Measurements from ENCODE around the gene IFITM1.
"Not testable (repeated sequence)": the region's sequence is repeated elsewhere in the genome, so short reads cannot be mapped to it uniquely, and the experiment has no call there.

The IFITM1 gene

DNA sequence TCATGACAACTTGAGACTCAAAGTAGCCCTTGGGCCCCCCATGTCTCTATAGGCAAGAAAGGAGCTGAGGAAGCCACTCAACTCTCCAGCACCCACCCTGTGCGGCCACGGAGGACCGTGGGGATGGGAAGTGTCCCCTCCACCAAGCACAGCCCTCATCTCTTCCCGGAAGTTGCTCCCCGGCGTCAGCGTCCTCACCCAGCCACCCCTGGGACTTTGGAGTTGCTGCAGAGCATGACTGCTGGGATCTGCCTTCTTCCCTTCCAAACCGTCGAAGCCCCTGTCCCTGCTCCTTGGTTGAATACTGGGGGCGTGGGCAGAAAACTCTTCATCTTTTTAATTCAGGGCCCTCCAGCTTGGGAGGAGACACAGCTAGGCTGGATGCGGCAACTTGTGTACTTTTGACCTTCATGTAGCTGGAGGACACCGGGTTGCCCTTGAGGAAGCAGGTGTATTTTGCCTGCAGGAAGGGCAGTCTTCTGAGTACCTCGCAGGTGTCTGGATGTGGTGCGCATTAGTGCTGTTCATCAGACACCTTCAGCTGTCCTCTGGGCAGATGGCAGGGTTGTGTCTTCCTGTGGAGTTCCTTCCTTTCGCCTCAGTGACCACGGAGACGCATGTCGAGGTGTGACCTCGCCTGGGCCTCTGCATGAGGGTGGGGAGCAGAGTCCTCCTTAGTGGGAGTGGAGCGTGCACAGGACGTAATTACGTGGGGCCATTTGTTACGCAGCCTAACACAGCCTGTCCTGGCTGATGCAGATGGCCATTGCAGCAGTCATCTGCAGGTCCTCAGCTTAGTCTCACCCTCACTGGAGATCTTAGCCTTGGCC is 19.0 kb downstream of the IFITM1 start:
- Mint-ChIP-seq H3K27me3 (no peaks in the 10 kb centered on the region), H3K4me1 (peaks cover 40% of the 10 kb centered on the region), H3K9me3 (no peaks in the 10 kb centered on the region), H3K27ac (no peak overlapping the region), H3K36me3 (no peaks in the 10 kb centered on the region), H3K4me3 (no peak overlapping the region)
- ATAC-seq = no peak

DNA sequence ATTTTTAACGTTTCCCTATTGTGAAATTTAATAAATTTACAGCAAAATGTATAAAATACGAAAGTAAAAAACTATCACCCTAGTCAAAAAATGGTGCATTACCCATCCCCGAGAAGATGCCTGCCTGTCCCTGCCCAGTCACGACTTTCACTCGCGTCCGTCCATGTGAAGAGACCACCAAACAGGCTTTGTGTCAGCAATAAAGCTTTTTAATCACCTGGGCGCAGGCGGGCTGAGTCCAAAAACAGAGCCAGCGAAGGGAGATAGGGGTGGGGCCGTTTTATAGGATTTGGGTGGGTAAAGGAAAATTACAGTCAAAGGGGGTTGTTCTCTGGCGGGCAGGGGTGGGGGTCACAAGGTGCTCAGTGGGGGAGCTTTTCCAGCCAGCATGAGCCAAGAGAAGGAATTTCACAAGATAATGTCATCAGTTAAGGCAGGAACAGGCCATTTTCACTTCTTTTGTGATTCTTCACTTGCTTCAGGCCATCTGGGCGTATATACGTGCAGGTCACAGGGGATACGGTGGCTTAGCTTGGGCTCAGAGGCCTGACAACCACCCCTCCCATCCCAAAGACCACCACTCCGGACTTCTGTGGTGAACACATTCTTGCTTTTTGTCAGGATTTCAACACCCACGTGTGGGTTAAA is 19.9 kb downstream of the IFITM1 start:
- not testable (repeated sequence) for H3K4me3 Mint-ChIP-seq, H3K27ac Mint-ChIP-seq, H3K36me3 Mint-ChIP-seq, ATAC-seq, H3K9me3 Mint-ChIP-seq, H3K27me3 Mint-ChIP-seq
- peaks cover 40% of the 10 kb centered on the region for H3K4me1 Mint-ChIP-seq

DNA sequence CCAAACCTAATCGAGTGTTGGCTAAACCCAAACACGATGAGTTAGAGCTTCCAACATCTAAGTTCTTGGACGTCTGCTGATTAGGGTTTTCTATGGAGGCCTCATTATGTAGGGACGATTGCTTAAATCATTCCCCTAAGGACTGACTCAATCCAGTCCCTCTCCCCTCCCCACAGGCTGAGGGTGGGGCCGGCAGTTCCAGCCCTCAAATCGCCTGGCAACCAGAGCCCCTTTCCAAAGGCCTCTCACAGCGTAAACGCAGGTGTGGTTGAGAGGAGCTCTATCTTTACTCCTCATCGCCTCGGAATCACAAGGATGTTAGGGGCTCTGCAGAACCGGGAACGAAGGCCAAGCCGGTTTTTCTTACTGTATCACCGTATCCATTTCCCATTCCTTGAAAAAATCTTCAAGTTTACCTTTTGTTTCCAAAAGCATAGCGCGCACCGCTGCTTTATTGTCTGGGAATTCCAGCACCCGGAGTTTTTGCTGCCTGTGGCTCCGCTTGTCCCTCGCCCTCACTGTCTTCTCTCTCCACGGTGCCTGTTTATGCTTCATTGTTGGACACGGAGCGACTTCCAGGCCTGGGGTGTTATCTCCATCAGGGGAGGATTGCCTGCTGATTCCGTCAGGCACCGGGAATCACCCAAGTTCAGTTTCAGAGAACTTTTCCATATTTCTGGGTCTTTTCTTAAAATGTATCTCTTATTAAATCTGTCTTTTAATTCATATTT is 20.6 kb downstream of the IFITM1 start:
- ATAC-seq = no peak
- H3K36me3 Mint-ChIP-seq = no peaks in the 10 kb centered on the region
- H3K4me1 Mint-ChIP-seq = peaks cover 33% of the 10 kb centered on the region
- no peaks in the 10 kb centered on the region for H3K9me3 Mint-ChIP-seq
- no peak overlapping the region for H3K27ac Mint-ChIP-seq
- no peaks in the 10 kb centered on the region for H3K27me3 Mint-ChIP-seq
- H3K4me3 Mint-ChIP-seq = no peak overlapping the region

DNA sequence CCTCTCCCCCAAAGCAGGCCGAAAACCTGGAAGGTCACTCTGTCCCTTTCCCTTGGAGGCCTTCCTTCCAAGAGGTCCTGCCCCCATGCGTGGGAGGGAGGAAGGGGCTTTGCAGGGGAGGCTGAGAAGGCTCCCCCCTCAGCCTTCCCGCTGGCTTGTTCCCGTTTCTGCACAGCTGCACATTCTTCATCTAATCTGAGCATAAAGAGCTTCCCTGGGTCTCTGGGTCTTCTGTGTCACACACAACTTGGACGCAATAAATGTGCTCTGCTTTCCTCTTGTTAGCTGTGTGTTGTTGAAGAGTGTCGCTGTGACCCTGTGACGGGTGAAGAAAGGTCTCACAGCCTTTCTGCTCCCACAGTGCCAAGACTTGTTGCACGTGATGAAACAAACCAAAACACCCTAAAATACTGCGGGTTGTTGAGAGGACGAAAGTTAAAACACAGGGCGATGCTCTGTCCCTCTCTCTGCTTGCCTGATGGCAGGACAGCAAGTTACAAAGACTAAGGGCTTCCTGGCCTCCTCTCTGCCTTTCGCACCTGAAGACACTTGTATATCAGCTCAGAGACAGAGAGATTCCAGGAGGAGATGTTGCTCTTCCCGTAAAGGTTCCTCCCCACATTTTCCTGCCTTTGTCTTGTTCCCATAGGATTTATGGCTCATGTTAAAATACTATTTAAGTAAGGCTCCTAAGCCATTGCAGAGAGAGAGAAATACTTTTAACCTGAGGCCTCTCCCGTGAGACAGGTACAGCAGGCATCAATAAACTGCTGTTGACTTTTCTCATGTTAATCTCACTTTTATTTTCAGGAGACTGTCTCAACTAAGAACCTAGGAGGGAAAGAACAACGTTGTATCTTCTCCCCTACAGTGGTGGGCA is 22.2 kb downstream of the IFITM1 start:
- H3K4me3 Mint-ChIP-seq = no peak overlapping the region
- H3K4me1 Mint-ChIP-seq = peaks cover 25% of the 10 kb centered on the region
- ATAC-seq = no peak
- no peaks in the 10 kb centered on the region for H3K36me3 Mint-ChIP-seq
- peak overlapping the region; percentile 10 for H3K27ac Mint-ChIP-seq
- H3K27me3 Mint-ChIP-seq = no peaks in the 10 kb centered on the region
- peaks cover 5% of the 10 kb centered on the region for H3K9me3 Mint-ChIP-seq

GRCh38 chr11:336659-337198 is 22.9 kb downstream of the IFITM1 start:
- H3K27ac Mint-ChIP-seq = no peak overlapping the region
- H3K9me3 Mint-ChIP-seq = peaks cover 8% of the 10 kb centered on the region
- H3K4me3 Mint-ChIP-seq = no peak overlapping the region
- H3K4me1 Mint-ChIP-seq = peaks cover 25% of the 10 kb centered on the region
- H3K27me3 Mint-ChIP-seq = no peaks in the 10 kb centered on the region
- H3K36me3 Mint-ChIP-seq = no peaks in the 10 kb centered on the region
- ATAC-seq = no peak

DNA sequence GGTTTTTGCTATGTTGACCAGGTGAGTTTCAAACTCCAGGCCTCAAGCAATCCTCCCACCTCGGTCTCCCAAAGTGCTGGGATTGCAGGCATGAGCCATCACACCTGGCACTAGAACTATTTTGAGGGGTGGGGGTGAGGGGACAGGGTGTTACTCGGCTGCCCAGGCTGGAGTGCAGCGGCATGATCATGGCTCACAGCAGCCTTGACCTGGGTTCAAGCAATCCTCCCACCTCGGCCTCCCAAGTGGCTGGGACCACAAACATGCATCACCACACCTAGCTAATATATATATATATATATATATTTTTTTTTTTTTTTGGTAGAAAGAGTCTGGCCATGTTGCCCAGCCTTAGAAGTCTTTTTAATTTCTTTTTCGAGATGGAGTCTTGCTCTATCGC is 23.9 kb downstream of the IFITM1 start:
- Mint-ChIP-seq H3K36me3 (no peaks in the 10 kb centered on the region), H3K9me3 (peaks cover 8% of the 10 kb centered on the region)

GRCh38 chr11:339963-340362 is 26.1 kb downstream of the IFITM1 start:
- H3K36me3 Mint-ChIP-seq = no peaks in the 10 kb centered on the region
- no peak for ATAC-seq
- H3K9me3 Mint-ChIP-seq = peaks cover 8% of the 10 kb centered on the region
- no peak overlapping the region for H3K27ac Mint-ChIP-seq
- H3K27me3 Mint-ChIP-seq = no peaks in the 10 kb centered on the region
- peaks cover 23% of the 10 kb centered on the region for H3K4me1 Mint-ChIP-seq
- no peak overlapping the region for H3K4me3 Mint-ChIP-seq

More for the DNA sequence above, 23.9 kb downstream of the IFITM1 start:
- Mint-ChIP-seq H3K27me3 (no peaks in the 10 kb centered on the region), H3K27ac (no peak overlapping the region), H3K4me3 (no peak overlapping the region), H3K4me1 (peaks cover 26% of the 10 kb centered on the region)
- ATAC-seq = no peak

- no peak for ATAC-seq
- Mint-ChIP-seq H3K27ac (peak overlapping the region; percentile 85), H3K36me3 (no peaks in the 10 kb centered on the region), H3K9me3 (peaks cover 8% of the 10 kb centered on the region), H3K27me3 (no peaks in the 10 kb centered on the region), H3K4me1 (peaks cover 20% of the 10 kb centered on the region), H3K4me3 (no peak overlapping the region)
These were observed 27.0 kb downstream of the IFITM1 start for GRCh38 chr11:340539-341512.

DNA sequence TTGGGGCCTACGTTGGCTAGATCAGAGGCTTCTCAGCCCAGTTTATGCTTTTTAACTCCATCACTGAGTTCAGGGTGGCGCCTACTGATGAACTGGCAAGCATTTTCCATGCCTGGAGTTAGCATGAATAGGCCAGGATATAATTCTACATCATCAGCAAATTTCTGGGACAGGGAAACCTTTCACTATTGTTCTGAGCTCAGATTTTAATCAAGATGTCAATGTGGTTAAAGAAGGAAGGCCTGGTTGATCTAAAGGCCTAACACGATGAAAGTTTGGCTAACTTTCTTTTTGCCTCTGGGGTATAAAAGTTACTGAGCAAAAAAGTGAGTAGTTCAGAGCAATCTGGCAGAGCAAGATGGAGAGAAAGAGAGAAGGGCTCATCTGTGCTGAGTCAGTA is 28.5 kb downstream of the IFITM1 start:
- peaks cover 18% of the 10 kb centered on the region for H3K4me1 Mint-ChIP-seq
- no peaks in the 10 kb centered on the region for H3K27me3 Mint-ChIP-seq
- H3K27ac Mint-ChIP-seq = peak overlapping the region; percentile 85
- no peak for ATAC-seq
- H3K36me3 Mint-ChIP-seq = no peaks in the 10 kb centered on the region
- peaks cover 8% of the 10 kb centered on the region for H3K9me3 Mint-ChIP-seq
- no peak overlapping the region for H3K4me3 Mint-ChIP-seq

DNA sequence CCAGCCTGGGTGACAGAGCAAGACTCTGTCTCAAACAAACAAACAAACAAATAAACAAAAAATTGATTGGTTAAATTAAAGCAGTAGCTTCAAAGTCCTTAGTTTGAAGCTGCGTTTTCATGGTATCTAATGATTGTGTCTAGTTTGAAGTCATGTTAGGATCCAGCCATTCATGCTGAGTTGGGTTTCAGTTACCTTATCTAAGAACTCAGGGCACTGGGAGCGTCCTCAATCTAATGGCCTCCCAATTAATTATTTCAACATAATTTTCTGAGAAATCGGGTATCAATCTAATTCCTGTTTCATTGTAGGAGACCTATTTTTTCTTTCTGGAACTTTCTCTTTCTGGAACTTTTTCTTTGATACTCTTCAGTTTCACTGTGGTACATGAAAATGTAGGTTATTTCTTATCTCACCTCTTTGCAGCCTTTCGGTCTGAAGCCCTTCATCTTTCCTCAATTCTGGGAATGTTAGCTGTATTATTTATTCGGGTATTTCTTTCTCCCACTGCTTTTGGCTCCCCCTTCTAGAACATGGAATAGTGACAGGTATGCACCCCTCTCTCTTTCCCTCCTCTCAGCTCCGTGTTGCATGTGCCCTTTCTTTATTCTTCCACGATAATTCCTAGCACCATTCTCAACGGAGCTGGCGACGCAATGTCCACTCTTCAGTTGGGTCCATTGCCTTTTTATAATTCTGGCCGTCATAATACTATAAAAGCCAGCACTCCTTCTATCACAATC is 31.2 kb downstream of the IFITM1 start:
- no peaks in the 10 kb centered on the region for H3K27me3 Mint-ChIP-seq
- H3K27ac Mint-ChIP-seq = no peak overlapping the region
- H3K4me3 Mint-ChIP-seq = no peak overlapping the region
- no peaks in the 10 kb centered on the region for H3K36me3 Mint-ChIP-seq
- H3K9me3 Mint-ChIP-seq = peaks cover 8% of the 10 kb centered on the region
- peaks cover 28% of the 10 kb centered on the region for H3K4me1 Mint-ChIP-seq
- no peak for ATAC-seq

GRCh38 chr11:346529-346928 is 32.7 kb downstream of the IFITM1 start:
- H3K27ac Mint-ChIP-seq = no peak overlapping the region
- no peaks in the 10 kb centered on the region for H3K27me3 Mint-ChIP-seq
- H3K4me3 Mint-ChIP-seq = no peak overlapping the region
- H3K4me1 Mint-ChIP-seq = peaks cover 30% of the 10 kb centered on the region
- H3K36me3 Mint-ChIP-seq = no peaks in the 10 kb centered on the region
- ATAC-seq = no peak
- peaks cover 2% of the 10 kb centered on the region for H3K9me3 Mint-ChIP-seq

- not testable (repeated sequence) for H3K36me3 Mint-ChIP-seq, H3K4me3 Mint-ChIP-seq, ATAC-seq, H3K9me3 Mint-ChIP-seq, H3K27me3 Mint-ChIP-seq
- Mint-ChIP-seq H3K27ac (peak overlapping the region; percentile 72), H3K4me1 (peaks cover 33% of the 10 kb centered on the region)
These were observed 35.6 kb downstream of the IFITM1 start for GRCh38 chr11:349270-349954.

Measured in stimulated activated memory B cell treated with anti-CD40 and anti-IgM and Interleukin-4, amounts not matched to agents 10 μg/mL and 1 μg/mL and 100 μg/mL, for 72 hours (primary cell).